ENCODE measurements around the gene LAGE3. TPM values are rescaled to one million over a fixed set of nuclear protein-coding genes. Genes with fewer than 3 reads are reported as not detected.

The LAGE3 gene

GRCh38 chrX:154429711-154430110 is 49.4 kb downstream of the LAGE3 start:
- TF ChIP-seq POLR2AphosphoS5 (IDR thresholded peaks at IDR 0.05; ENCODE audit: low read depth) = no peak
- no peak for TF ChIP-seq REST (IDR thresholded peaks at IDR 0.05; ENCODE audit: insufficient replicate concordance, low read depth)
- no peak for TF ChIP-seq GABPA (IDR thresholded peaks at IDR 0.05; ENCODE audit: low read depth)
- no peak for TF ChIP-seq CTCF (IDR thresholded peaks at IDR 0.05; ENCODE audit: insufficient read depth, low read length)
- no peak for TF ChIP-seq SPI1 (IDR thresholded peaks at IDR 0.05; ENCODE audit: borderline replicate concordance, low read depth)

GRCh38 chrX:154428176-154429171 is 50.6 kb downstream of the LAGE3 start, which contains the start of gene ATP6AP1:
Gene ATP6AP1, plus strand, starts transcription at chrX:154428677. Its CDS starts 16 bp downstream, at chrX:154428693.
- peak within 1 kb of the TSS; percentile 76 for H3K27ac ChIP-seq (replicated peaks)
- TF ChIP-seq POLR2AphosphoS5 (IDR thresholded peaks at IDR 0.05; ENCODE audit: low read depth) (peak; percentile 57; the same call in 1 of the 2 replicates), REST (IDR thresholded peaks at IDR 0.05; ENCODE audit: insufficient replicate concordance, low read depth) (peak; percentile 28), SPI1 (IDR thresholded peaks at IDR 0.05; ENCODE audit: borderline replicate concordance, low read depth) (no peak)

More at GRCh38 chrX:154429711-154430110, 49.4 kb downstream of the LAGE3 start:
- Histone ChIP-seq H3K27me3 (ENCODE audit: insufficient read depth, poor library complexity, severe bottlenecking) (no peaks in the 10 kb centered on the region), H3K27ac (replicated peaks) (peak overlapping the region; percentile 76), H3K4me3 (replicated peaks; ENCODE audit: insufficient read depth, low read length) (peak overlapping the region; percentile 76)
- no peak for DNase-seq (ENCODE audit: low read depth in 1 of 2, low spot score in 1 of 2)

More at GRCh38 chrX:154428176-154429171, 50.6 kb downstream of the LAGE3 start, which contains the start of gene ATP6AP1:
- DNase-seq (ENCODE audit: low read depth in 1 of 2, low spot score in 1 of 2) = peak; percentile 80 to 95
- Histone ChIP-seq H3K27me3 (ENCODE audit: insufficient read depth, poor library complexity, severe bottlenecking) (no peaks in the 10 kb centered on the region), H3K4me3 (replicated peaks; ENCODE audit: insufficient read depth, low read length) (peak within 1 kb of the TSS; percentile 76)

Small RNAs within 50 kb of the gene (microRNA-seq; reads per million reads assigned to microRNA genes)
- not detected for gene MIR6858

Data from HL-60 (cell line).